Erythroblast (primary cell): ENCODE data around the gene IL2.

Experiments used
- DNase-seq, 2 experiments: peaks; one replicate each; lab custom pipeline; 2025; lab: John Stamatoyannopoulos, UW
- GATA1 ChIP-seq: IDR thresholded peaks from 2 replicates; pipeline ENCODE4 v1.6.1; 2011; ENCODE audit warnings: low read depth, mild to moderate bottlenecking, control low read depth, low read length, moderate library complexity
- POLR2A ChIP-seq: IDR thresholded peaks from 2 replicates; pipeline ENCODE4 v1.6.1; 2011; ENCODE audit warnings: mild to moderate bottlenecking, low read length

The IL2 gene

GRCh38 chr4:122453384-122453995 lies 3.0 kb downstream of the IL2 start:
- TF ChIP-seq GATA1: no peak
- TF ChIP-seq POLR2A: no peak
- DNase-seq: no peak

- TF ChIP-seq POLR2A (no peak), GATA1 (no peak)
- peak; percentile 2 to 25 for DNase-seq
These were observed 5.7 kb downstream of the IL2 start for GRCh38 chr4:122450847-122451246.

GRCh38 chr4:122434285-122434684 lies 22.2 kb downstream of the IL2 start:
- no peak for DNase-seq
- TF ChIP-seq POLR2A (no peak), GATA1 (no peak)

GRCh38 chr4:122431351-122431750 lies 25.2 kb downstream of the IL2 start:
- TF ChIP-seq POLR2A: no peak
- no peak for TF ChIP-seq GATA1
- no peak for DNase-seq

GRCh38 chr4:122423246-122423645 lies 33.3 kb downstream of the IL2 start:
- TF ChIP-seq POLR2A (no peak), GATA1 (no peak)
- no peak for DNase-seq

DNA sequence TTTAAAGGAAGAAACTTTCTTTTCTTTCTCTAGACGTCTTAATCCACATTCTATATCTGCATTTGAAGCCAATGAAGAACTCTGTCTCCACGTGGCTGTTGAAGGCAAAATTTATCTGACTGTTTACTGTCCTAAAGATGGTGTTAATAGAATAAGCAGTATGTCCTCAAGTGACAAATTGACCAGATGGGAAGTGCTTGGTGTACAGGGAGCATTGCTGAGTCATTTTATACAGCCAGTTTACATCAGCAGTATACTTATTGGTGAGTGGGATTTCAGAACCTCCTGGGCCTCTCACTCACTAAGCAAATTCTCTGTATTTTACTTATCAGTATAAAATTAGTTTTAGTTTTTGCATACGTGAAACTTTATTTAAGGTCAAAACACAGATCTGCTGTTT lies 44.0 kb downstream of the IL2 start:
- no peak for TF ChIP-seq POLR2A
- peak in 1 of 2 experiments; percentile 15 for DNase-seq

DNA sequence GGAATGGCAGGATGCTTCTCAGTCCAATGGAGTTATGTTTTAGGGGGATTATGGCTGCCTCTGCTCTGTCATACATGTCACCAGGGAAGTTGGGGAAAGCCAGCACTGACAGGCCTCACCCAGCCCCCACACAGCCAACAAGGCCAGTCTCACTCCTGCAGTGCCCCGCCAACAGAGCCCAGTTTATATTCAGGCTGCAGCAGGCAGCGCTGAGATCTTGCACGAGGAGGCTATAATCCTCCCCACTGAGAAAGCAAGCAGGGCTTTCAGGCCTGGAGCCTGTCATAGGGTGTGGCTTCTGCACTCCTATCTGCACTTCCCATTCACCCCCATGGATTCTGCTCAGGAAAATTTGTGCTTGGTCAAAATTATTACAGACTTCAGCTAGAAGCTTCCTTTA lies 52.7 kb downstream of the IL2 start:
- no peak for DNase-seq
- no peak for TF ChIP-seq POLR2A
- TF ChIP-seq GATA1: no peak
